ENCODE measurements around the gene ZNF865.

GRCh38 chr19:55650602-55651230 is 45.3 kb downstream of the ZNF865 start:
- TF ChIP-seq CTCF (IDR thresholded peaks at IDR 0.05; ENCODE audit: low read length) (no peak), EZH2phosphoT487 (IDR thresholded peaks at IDR 0.05; ENCODE audit: low read length) (no peak)
